Naive thymus-derived CD4-positive, alpha-beta T cell (primary cell): Measurements from ENCODE around the gene GPC2. TPM values are rescaled to one million over a fixed set of nuclear protein-coding genes. Genes with fewer than 3 reads are reported as not detected.

Source experiments
- ATAC-seq: fragments of 150-1000 bp; cut with Tn5 transposase; 2 replicates; pipeline ENCODE4 v1.10.0; 2021; ENCODE audit warnings: mild to moderate bottlenecking, moderate library complexity
- CTCF ChIA-PET: fragments of 350-600 bp; sonication (Branson Sonifier 250); formaldehyde crosslinking; loops from one replicate; lab custom pipeline; 2021; ENCODE audit warnings: antibody characterized with exemption; lab: Charles Lee
- POLR2A ChIA-PET: fragments of 350-600 bp; sonication (Branson Sonifier 250); formaldehyde crosslinking; loops from one replicate; lab custom pipeline; 2021; ENCODE audit warnings: antibody characterized with exemption, inconsistent platforms; lab: Charles Lee
- DNase-seq, 9 donors: peaks; one replicate each; pipeline versions ENCODE4 v3.0.0 to v3.0.0-alpha.2; 2020 to 2022; ENCODE audit warnings: mixed read lengths in 1 of 9
- H3K27ac ChIP-seq: one replicate; pipeline ENCODE4 v1.7.0; 2013; ENCODE audit warnings: mild to moderate bottlenecking, low read depth, low read length, moderate library complexity
- H3K27me3 ChIP-seq, 2 donors: one replicate each; pipeline ENCODE4 v1.7.0; 2013; ENCODE audit warnings: low read length in 2 of 2, mild to moderate bottlenecking in 2 of 2, moderate library complexity in 2 of 2; ENCODE audit not compliant: control insufficient read depth in 2 of 2, insufficient read depth in 2 of 2
- H3K36me3 ChIP-seq, 3 experiments: 1 replicate in 2 of 3; 2 replicates in 1 of 3; pipeline ENCODE4 v1.7.0; 2013; ENCODE audit warnings: low read length in 3 of 3, mild to moderate bottlenecking in 3 of 3, moderate library complexity in 1 of 3; ENCODE audit not compliant: insufficient read depth in 3 of 3, control insufficient read depth in 2 of 3
- H3K4me1 ChIP-seq, 2 donors: one replicate each; pipeline ENCODE4 v1.7.0; 2013; ENCODE audit warnings: low read length in 2 of 2, mild to moderate bottlenecking in 2 of 2, moderate library complexity in 1 of 2; ENCODE audit not compliant: control insufficient read depth in 2 of 2, insufficient read depth in 2 of 2
- H3K4me3 ChIP-seq: 2 replicates; pipeline ENCODE4 v1.7.0; 2013; ENCODE audit warnings: mild to moderate bottlenecking, low read length
- H3K9me3 ChIP-seq, 3 experiments: 1 replicate in 2 of 3; 2 replicates in 1 of 3; pipeline ENCODE4 v1.7.0; 2013; ENCODE audit warnings: low read length in 3 of 3; ENCODE audit not compliant: control insufficient read depth in 2 of 3
- H3K27ac Mint-ChIP-seq, 9 donors: one replicate each; pipeline ENCODE4 v1.8.0; 2020 to 2022; ENCODE audit warnings: mixed read lengths in 9 of 9, mild to moderate bottlenecking in 8 of 9, moderate library complexity in 5 of 9, inconsistent platforms in 2 of 9
- H3K27me3 Mint-ChIP-seq, 5 donors: one replicate each; pipeline ENCODE4 v1.8.0; 2021 to 2022; ENCODE audit warnings: mixed read lengths in 5 of 5, mild to moderate bottlenecking in 1 of 5
- H3K36me3 Mint-ChIP-seq, 5 donors: one replicate each; pipeline ENCODE4 v1.8.0; 2020 to 2022; ENCODE audit warnings: mixed read lengths in 5 of 5, mild to moderate bottlenecking in 3 of 5, inconsistent platforms in 1 of 5
- H3K4me1 Mint-ChIP-seq, 7 donors: one replicate each; pipeline ENCODE4 v1.8.0; 2020 to 2022; ENCODE audit warnings: mixed read lengths in 7 of 7, mild to moderate bottlenecking in 3 of 7, inconsistent platforms in 1 of 7
- H3K4me3 Mint-ChIP-seq, 10 donors: one replicate each; pipeline ENCODE4 v1.8.0; 2020 to 2022; ENCODE audit warnings: mild to moderate bottlenecking in 10 of 10, mixed read lengths in 10 of 10, moderate library complexity in 6 of 10, inconsistent platforms in 2 of 10
- H3K9me3 Mint-ChIP-seq, 11 donors: one replicate each; pipeline ENCODE4 v1.8.0; 2020 to 2022; ENCODE audit warnings: mixed read lengths in 11 of 11, mild to moderate bottlenecking in 4 of 11, inconsistent platforms in 1 of 11, moderate library complexity in 1 of 11
- intact Hi-C, 2 donors: fragments of 100-400 bp; cut with micrococcal nuclease; formaldehyde crosslinking; loops; one replicate each; pipeline ENCODE4 v1.15.1; 2023
- polyA plus RNA-seq, 2 donors: library from polyadenylated mRNA; unstranded; fragments of 300-500 nt; fragmentation: Illumina TruSeq; gene quantifications; one replicate each; pipeline ENCODE4 v1.2.3, GENCODE V29; 2021
- total RNA-seq, 6 experiments: library from RNA in 5 of 6; stranded (reverse) in 5 of 6; gene quantifications; 1 replicate in 5 of 6; 2 replicates in 1 of 6; pipeline ENCODE4 v1.2.3 and lab custom pipeline; 2021 to 2026

The GPC2 gene
- total and polyA plus RNA-seq, 7 experiments from 2014 or later = 0.64 to 30.6 (median 12.3) TPM

- intact Hi-C loops = loop anchor here in 1 of 2 donors (1.0 kb wide), 2 partner anchors 8 to 9 kb away; no protein-coding TSS in a partner anchor
- H3K27ac ChIP-seq = peak overlapping the region; percentile 81
These were observed 6.0 kb downstream of the GPC2 start for GRCh38 chr7:100171087-100171681.

GRCh38 chr7:100170101-100170897 lies 6.9 kb downstream of the GPC2 start:
- DNase-seq = no peak
- Histone ChIP-seq H3K9me3 (no peaks in the 10 kb centered on the region), H3K4me3 (peak overlapping the region; percentile 56), H3K27ac (peak overlapping the region; percentile 81), H3K4me1 (peaks cover 24 to 61% of the 10 kb centered on the region in 2 donors), H3K27me3 (no peaks in the 10 kb centered on the region), H3K36me3 (peaks cover 0 to 10% (median 0%) of the 10 kb centered on the region in 3 experiments)
- Mint-ChIP-seq H3K4me3 (peak overlapping the region; percentile 65 to 95 (median 90)), H3K36me3 (peaks cover 0 to 8% (median 0%) of the 10 kb centered on the region in 5 donors), H3K27ac (peak overlapping the region; percentile 54 to 99 (median 97)), H3K4me1 (peaks cover 55 to 79% (median 68%) of the 10 kb centered on the region in 7 donors), H3K27me3 (peaks cover 0 to 27% (median 5%) of the 10 kb centered on the region in 5 donors), H3K9me3 (no peaks in the 10 kb centered on the region)
- intact Hi-C loops = no loop called here
- CTCF ChIA-PET = interaction anchor here (0.6 to 1.1 kb wide), 2 partner anchors 10 to 48 kb away, joined by 3 to 6 read pairs; no protein-coding TSS in a partner anchor
- POLR2A ChIA-PET = interaction anchor here (1.4 to 23.1 kb wide), 6 partner anchors 8 to 46 kb away, joined by 4 to 383 read pairs (median 170); partner anchors contain the start of genes GAL3ST4, GPC2, LAMTOR4 and STAG3
- ATAC-seq = no peak

More at GRCh38 chr7:100171087-100171681, 6.0 kb downstream of the GPC2 start:
- peak; percentile 40 for ATAC-seq
- Histone ChIP-seq H3K4me1 (peaks cover 21 to 52% of the 10 kb centered on the region in 2 donors), H3K27me3 (no peaks in the 10 kb centered on the region), H3K36me3 (peaks cover 0 to 10% (median 0%) of the 10 kb centered on the region in 3 experiments), H3K4me3 (peak overlapping the region; percentile 56), H3K9me3 (no peaks in the 10 kb centered on the region)
- ChIA-PET CTCF (interaction anchor here (0.6 to 1.1 kb wide), 2 partner anchors 9 to 47 kb away, joined by 3 to 6 read pairs; no protein-coding TSS in a partner anchor), POLR2A (interaction anchor here (2.3 to 23.1 kb wide), 4 partner anchors 9 to 39 kb away, joined by 8 to 383 read pairs (median 198); partner anchors contain the start of genes GAL3ST4, GPC2, LAMTOR4 and STAG3)
- Mint-ChIP-seq H3K4me3 (peak overlapping the region; percentile 65 to 95 (median 90)), H3K9me3 (no peaks in the 10 kb centered on the region), H3K27ac (peak overlapping the region in 8 of 9 donors; percentile 86 to 99 (median 95)), H3K27me3 (peaks cover 0 to 27% (median 5%) of the 10 kb centered on the region in 5 donors), H3K36me3 (peaks cover 0 to 8% (median 0%) of the 10 kb centered on the region in 5 donors), H3K4me1 (peaks cover 51 to 78% (median 66%) of the 10 kb centered on the region in 7 donors)
- DNase-seq = peak in 3 of 9 donors; percentile 23 to 38 (median 25)

- peaks cover 24 to 64% of the 10 kb centered on the region in 2 donors for H3K4me1 ChIP-seq
- Mint-ChIP-seq H3K27ac (peak overlapping the region; percentile 81 to 99 (median 96)), H3K9me3 (no peaks in the 10 kb centered on the region), H3K36me3 (peaks cover 0 to 8% (median 0%) of the 10 kb centered on the region in 5 donors), H3K4me1 (peaks cover 46 to 81% (median 70%) of the 10 kb centered on the region in 7 donors), H3K27me3 (peaks cover 0 to 27% (median 5%) of the 10 kb centered on the region in 5 donors), H3K4me3 (peak overlapping the region; percentile 86 to 95 (median 92))
- H3K9me3 ChIP-seq = no peaks in the 10 kb centered on the region
- H3K27ac ChIP-seq = peak overlapping the region; percentile 81
- H3K36me3 ChIP-seq = peaks cover 0 to 7% (median 0%) of the 10 kb centered on the region in 3 experiments
- intact Hi-C loops = loop anchor here (1.0 to 5.0 kb wide), 5 partner anchors 8 to 68 kb away; partner anchors contain the start of genes LAMTOR4 (in 2 of the 2), AP4M1 (in 1 of the 2), GPC2 (in 1 of the 2) and MCM7 (in 1 of the 2)
- peak overlapping the region; percentile 69 for H3K4me3 ChIP-seq
- CTCF ChIA-PET = interaction anchor here (0.6 to 1.1 kb wide), 4 partner anchors 15 to 48 kb away, joined by 3 to 5 read pairs (median 4); no protein-coding TSS in a partner anchor
- ATAC-seq (peak; percentile 49), DNase-seq (peak in 7 of 9 donors; percentile 37 to 67 (median 53))
- H3K27me3 ChIP-seq = no peaks in the 10 kb centered on the region
- POLR2A ChIA-PET = interaction anchor here (0.8 to 23.1 kb wide), 7 partner anchors 11 to 45 kb away, joined by 4 to 383 read pairs (median 6); partner anchors contain the start of genes GPC2, LAMTOR4, STAG3 and TRAPPC14
These were observed 7.9 kb downstream of the GPC2 start for GRCh38 chr7:100169147-100169850.

DNA sequence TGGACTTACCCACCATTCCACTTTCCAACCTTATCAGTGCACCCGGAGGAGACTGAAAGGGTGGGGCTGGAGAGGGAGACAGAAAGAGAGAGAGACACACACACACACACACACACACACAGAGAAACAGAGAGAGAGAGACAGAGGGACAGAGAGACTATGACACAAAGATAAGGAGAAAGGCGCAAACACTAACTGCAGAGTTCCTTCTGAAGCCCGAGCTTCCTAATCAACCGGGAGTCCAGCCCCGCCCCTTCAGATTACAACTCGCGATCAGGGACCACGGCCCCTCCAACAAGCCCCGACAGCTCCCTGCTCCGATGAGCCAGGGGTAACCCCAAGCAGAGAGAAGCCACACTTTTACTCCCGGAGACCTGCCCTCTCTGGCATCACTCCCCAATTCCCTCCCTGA lies 9.3 kb downstream of the GPC2 start:
- Histone ChIP-seq H3K9me3 (no peaks in the 10 kb centered on the region), H3K36me3 (no peaks in the 10 kb centered on the region), H3K27ac (peak overlapping the region; percentile 81), H3K4me3 (peak overlapping the region; percentile 69), H3K27me3 (no peaks in the 10 kb centered on the region), H3K4me1 (peaks cover 28 to 78% of the 10 kb centered on the region in 2 donors)
- Mint-ChIP-seq H3K9me3 (no peaks in the 10 kb centered on the region), H3K27ac (peak overlapping the region; percentile 81 to 99 (median 96)), H3K4me3 (peak overlapping the region; percentile 86 to 95 (median 92)), H3K36me3 (peaks cover 0 to 4% (median 0%) of the 10 kb centered on the region in 5 donors), H3K4me1 (peaks cover 49 to 87% (median 77%) of the 10 kb centered on the region in 7 donors), H3K27me3 (peaks cover 0 to 27% (median 5%) of the 10 kb centered on the region in 5 donors)
- ChIA-PET POLR2A (interaction anchor here (0.9 to 23.1 kb wide), 11 partner anchors 13 to 53 kb away, joined by 3 to 383 read pairs (median 7); partner anchors contain the start of genes GPC2, LAMTOR4, MBLAC1 and PVRIG), CTCF (interaction anchor here (0.6 to 2.9 kb wide), 10 partner anchors 10 to 53 kb away, joined by 3 to 16 read pairs (median 4); partner anchors contain the start of gene TRAPPC14)
- DNase-seq (peak in 2 of 9 donors; percentile 32 to 36), ATAC-seq (no peak)
- intact Hi-C loops = loop anchor here (1.0 to 5.0 kb wide), 6 partner anchors 9 to 67 kb away; partner anchors contain the start of genes LAMTOR4 (in 2 of the 2), AP4M1 (in 1 of the 2), GPC2 (in 1 of the 2) and MCM7 (in 1 of the 2)
